H7 (cell line): ENCODE data around the gene KCNH8. TPM values are rescaled to one million over a fixed set of nuclear protein-coding genes. Genes with fewer than 3 reads are reported as not detected.

Source experiments
- DNase-seq: peaks from one replicate; pipeline ENCODE4 v3.0.0; 2012
- H3K27me3 ChIP-seq: 2 replicates; pipeline ENCODE4 v1.6.0; 2011; ENCODE audit warnings: mild to moderate bottlenecking, low read length; ENCODE audit not compliant: control insufficient read depth, insufficient read depth
- H3K36me3 ChIP-seq: replicated peaks from 2 replicates; pipeline ENCODE4 v1.5.1; 2011; ENCODE audit warnings: low read length; ENCODE audit not compliant: control insufficient read depth, insufficient read depth
- H3K4me3 ChIP-seq: 2 replicates; pipeline ENCODE4 v1.5.1; 2011; ENCODE audit warnings: low read depth, mild to moderate bottlenecking, control low read depth, low read length, moderate library complexity; ENCODE audit not compliant: insufficient read depth
- total RNA-seq: library from RNA; depleted of rRNA; stranded (reverse); fragments of >200 nt; shearing (Covaris generic); gene quantifications from 2 replicates; pipeline ENCODE4 v1.2.3, GENCODE V29; 2014

KCNH8 gene
- total RNA-seq, 1 experiment from 2014 or later: 0.55 TPM

DNA sequence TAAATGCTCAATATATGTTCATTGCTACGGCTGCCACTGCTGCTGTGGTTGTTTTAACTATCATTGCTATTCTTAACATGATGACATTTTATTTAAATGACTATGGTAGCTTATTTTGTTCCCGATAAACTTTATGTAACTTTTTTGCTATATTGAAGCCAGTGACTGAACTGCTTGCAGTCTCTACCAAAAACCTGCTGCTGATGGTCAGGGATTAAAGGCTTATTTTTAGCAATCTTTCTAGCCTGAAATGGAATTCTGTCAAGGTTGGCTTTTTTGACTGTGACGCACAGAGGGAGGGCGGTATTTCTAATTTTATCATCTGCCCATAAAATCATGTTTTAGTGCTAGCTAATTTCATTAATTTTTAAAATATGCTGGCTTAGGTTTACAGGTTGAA lies 271.8 kb downstream of the KCNH8 start:
- no peak for DNase-seq
- Histone ChIP-seq H3K4me3 (no peak overlapping the region), H3K36me3 (no peaks in the 10 kb centered on the region), H3K27me3 (no peaks in the 10 kb centered on the region)

DNA sequence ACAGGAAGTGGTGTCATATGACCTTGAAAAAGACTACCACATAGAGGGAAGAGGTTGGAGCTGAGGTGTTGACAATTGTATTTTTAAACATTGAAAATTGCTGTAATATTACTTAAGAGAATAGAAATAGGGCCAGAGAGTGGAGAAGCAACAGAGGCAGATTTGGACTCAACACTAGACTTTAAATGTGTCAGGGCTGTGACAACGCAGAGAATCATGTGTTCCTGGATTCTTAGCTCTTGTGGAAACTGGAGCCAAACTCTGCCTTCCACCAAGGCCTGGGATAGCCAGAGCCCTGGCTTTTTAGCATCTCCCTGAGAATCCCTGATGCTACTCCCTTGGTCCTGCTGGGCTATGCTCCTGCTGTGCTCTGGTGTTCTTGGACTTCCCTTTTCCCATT lies 277.5 kb downstream of the KCNH8 start:
- Histone ChIP-seq H3K4me3 (no peak overlapping the region), H3K27me3 (no peaks in the 10 kb centered on the region), H3K36me3 (no peaks in the 10 kb centered on the region)
- no peak for DNase-seq

DNA sequence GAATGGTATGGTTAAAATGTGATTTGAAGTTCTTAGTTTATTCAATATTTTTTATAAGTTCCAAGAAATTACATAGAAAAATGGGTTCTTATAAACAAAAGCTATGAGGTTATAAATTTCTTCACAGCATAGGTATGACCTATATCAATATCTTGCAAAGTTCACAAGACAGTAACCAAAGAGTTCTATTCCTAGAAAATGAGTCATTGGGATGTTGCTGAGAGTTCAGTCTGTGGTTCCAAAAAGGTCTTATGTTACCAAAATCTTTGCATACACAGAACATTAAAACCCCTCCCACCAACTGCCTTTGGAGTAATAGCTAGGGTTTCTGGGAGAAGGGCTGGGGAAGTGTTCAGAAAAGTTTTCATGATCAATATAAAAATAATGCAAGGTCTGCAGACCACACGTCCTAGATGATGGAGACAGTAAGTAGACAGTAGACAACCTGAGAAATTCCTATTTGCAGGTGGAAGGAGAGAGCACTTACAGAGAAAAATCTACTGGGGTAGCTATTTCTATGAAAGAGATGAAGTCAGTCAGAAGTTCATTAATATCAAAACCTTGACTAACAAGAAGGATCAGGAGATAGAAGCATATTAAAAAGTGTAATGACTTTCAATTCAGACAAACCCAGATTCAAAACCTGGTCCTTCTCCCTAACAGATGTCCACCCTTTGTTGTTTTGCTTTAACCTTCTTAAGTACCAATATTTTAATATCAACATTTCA lies 279.3 kb downstream of the KCNH8 start:
- Histone ChIP-seq H3K36me3 (no peaks in the 10 kb centered on the region), H3K4me3 (no peak overlapping the region), H3K27me3 (no peaks in the 10 kb centered on the region)
- no peak for DNase-seq

DNA sequence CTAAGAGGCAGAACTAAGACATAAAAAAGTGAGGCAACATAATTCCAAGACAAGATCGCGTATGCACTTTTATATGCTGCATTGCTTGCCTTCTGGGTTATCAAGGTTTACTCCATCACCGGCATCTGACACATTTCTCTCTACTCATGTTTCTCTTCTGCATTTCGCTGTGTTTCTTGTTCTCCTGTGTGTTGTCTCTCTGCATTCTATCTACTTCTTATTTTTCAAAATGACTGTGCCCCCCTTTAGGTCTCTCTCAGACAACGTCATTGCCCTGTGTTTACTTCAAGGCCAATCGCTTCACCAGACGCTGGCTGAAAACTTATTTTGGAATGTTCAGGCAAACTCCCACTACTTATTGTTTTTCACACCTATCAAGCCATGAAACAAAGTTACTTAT lies 280.4 kb downstream of the KCNH8 start:
- no peaks in the 10 kb centered on the region for H3K27me3 ChIP-seq
- H3K36me3 ChIP-seq: no peaks in the 10 kb centered on the region
- DNase-seq: no peak
- H3K4me3 ChIP-seq: no peak overlapping the region

DNA sequence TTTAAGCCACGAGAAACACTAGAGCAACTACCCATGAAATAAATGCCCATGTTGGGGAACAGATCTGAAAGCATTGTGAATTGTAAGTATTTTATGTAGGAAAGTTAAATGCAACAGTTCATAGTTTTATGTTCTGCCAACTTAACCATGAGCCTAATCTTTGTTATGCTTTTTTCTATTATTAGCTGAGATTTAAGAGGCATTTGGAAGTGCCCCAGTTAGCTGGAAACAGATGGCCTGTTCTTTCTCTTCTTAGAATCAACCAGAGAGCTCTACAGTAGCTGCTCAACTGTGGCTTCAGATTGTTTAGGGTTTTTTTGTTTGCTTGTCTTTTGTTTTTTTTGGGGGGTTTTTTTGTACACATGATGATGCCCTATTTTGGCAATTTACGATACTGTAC lies 284.4 kb downstream of the KCNH8 start:
- Histone ChIP-seq H3K4me3 (no peak overlapping the region), H3K36me3 (no peaks in the 10 kb centered on the region)
- DNase-seq: no peak

DNA sequence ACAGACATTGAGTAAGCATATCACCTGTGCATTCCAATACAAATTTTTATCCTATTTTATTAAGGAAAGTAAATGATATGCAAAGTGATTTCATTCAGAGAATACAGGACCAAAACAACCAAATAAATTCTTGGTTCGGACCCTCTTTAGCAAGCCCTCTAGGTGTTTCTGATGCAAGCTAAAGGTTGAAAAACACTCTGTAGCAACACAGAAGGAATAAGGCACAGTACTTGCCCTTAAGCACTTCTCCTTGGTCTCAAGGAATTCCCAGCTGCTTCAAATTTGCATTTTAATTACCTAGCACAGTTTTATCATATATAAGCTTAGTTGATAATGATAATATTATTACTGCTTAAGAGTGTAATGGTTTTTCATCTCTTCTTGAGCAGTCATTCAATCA lies 288.4 kb downstream of the KCNH8 start:
- no peak overlapping the region for H3K4me3 ChIP-seq
- H3K36me3 ChIP-seq: no peaks in the 10 kb centered on the region
- H3K27me3 ChIP-seq: no peaks in the 10 kb centered on the region
- DNase-seq: no peak

More for the DNA sequence above, 284.4 kb downstream of the KCNH8 start:
- no peaks in the 10 kb centered on the region for H3K27me3 ChIP-seq

DNA sequence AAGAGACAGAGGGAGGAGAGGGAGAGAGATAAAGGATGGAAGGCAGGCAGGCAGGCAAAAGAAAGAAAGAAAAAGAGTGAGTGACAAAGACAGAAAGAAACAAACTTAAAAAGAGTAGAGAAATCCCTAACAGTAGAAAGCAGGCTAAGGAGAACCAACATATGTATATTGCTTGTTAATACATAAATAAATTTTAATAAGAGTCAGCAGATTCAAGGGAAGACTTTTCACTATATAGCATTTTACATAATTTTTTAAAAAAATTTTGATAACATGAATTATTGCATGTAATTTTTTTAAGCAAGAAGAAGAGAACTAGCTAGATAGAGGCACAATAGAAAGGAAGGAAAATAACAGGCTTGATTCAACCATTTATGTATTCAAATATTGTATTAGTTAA lies 291.6 kb downstream of the KCNH8 start:
- H3K27me3 ChIP-seq: no peaks in the 10 kb centered on the region
- H3K36me3 ChIP-seq: no peaks in the 10 kb centered on the region
- DNase-seq: no peak
- no peak overlapping the region for H3K4me3 ChIP-seq

DNA sequence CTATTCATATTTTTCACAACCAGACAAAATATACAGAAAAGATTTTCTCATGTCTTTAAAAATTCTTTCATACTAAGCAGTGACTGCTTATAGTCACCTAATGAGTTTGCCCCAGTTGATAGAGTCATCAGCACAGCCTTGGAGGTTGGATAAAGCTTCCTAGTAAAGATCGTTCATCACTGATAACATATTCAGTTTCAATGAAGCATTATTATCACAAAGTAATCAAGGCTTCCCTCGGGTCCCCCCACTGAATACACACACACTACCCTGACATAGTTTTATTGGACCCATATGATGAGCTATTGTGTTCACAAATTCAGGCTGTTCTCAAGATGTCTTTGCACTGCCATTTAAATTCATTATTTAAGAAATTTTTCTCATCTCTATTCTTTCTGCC lies 297.8 kb downstream of the KCNH8 start:
- Histone ChIP-seq H3K36me3 (no peaks in the 10 kb centered on the region), H3K4me3 (no peak overlapping the region), H3K27me3 (no peaks in the 10 kb centered on the region)
- DNase-seq: no peak

DNA sequence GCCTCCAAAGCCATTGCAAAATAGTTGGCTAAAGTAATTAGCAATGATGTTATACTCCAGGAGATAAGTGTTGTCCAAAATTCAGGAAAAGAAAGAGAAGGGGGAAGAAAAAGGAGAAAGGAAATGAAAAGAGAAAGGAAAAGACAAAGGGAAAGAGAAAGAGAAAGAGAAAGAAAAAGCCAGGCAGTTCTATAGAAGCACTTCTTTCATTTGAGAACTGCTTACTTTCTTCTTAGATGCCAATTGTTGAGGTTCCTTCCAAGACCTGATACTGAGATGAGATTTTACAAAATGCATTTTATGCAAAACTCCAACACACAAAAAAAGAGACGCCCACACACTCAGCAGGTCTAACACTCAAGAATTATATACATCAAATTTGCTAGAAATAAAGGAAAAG lies 298.4 kb downstream of the KCNH8 start:
- Histone ChIP-seq H3K4me3 (no peak overlapping the region), H3K36me3 (no peaks in the 10 kb centered on the region), H3K27me3 (no peaks in the 10 kb centered on the region)
- DNase-seq: no peak

DNA sequence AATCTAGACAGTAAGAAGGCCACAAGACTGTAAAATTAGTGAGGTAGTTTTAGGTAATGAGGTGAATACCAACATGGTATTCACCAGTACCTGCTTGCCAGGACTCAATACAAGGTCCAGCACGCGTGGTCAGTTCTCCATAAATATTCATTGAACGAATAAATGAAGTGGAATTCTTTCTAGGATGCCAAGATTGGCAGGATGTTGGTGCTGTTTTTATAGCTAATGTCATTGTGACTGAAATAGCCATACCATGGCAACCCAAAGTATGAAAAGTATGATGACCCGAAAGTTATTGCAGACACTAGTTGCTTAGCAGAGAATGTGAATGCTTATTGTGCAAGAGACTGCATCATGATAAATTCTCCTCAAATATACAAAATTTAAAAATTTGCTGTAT lies 307.2 kb downstream of the KCNH8 start:
- Histone ChIP-seq H3K27me3 (no peaks in the 10 kb centered on the region), H3K36me3 (no peaks in the 10 kb centered on the region), H3K4me3 (no peak overlapping the region)
- no peak for DNase-seq

DNA sequence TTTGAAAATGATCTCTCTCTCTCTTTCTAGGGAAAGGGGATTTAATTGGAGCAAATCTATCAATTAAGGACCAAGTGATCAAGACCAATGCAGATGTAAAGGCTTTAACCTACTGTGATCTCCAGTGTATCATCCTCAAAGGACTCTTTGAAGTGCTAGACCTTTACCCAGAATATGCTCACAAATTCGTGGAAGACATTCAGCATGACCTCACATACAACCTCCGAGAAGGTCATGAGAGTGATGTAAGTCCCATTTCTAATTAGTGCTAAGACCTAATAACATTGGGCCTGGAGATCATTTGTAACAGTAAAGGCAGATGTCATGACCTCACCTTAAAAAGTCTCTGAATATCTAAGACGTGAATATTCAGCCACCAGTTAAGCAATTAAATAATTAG lies 308.4 kb downstream of the KCNH8 start:
- Histone ChIP-seq H3K36me3 (no peaks in the 10 kb centered on the region), H3K27me3 (no peaks in the 10 kb centered on the region), H3K4me3 (no peak overlapping the region)
- no peak for DNase-seq

DNA sequence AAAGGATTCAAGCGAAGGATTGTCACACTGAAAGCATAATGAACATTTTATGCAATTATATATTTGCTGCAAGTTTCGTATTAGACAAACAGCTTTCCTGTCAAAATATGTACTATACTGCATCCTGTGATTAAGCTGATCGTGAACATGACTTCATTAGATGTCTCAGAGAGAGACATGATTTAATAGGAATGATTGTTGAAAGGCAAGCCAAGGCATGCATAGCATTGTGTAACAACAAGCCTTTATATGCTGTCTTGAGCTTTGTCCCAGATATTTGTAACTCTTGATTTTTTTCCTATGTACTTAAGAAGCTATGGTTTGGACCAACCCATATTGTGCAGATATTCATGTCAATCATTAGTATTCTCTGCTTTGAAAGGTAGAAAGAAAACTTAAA lies 309.1 kb downstream of the KCNH8 start:
- no peaks in the 10 kb centered on the region for H3K36me3 ChIP-seq
- no peak for DNase-seq

DNA sequence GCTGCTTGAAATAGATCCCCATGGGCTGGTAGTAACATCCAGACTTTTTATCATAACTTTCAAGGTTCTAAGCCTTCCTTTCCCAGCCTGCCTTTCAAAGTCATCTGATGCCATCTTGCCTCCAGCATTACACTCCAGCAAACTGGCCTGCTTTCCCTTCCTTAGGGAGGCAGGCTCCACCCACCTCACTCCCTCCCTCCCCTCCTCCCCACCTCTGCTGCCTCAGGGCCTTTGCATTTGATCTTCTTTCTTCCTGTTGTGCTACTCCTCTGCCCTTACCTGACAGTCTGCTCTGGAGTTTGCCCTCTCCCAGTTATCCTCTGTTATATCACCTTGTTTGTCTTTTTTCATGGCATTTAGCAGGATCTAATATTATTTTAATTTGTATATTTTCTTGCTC lies 319.5 kb downstream of the KCNH8 start:
- no peak for DNase-seq
- H3K4me3 ChIP-seq: no peak overlapping the region

More for the DNA sequence above, 309.1 kb downstream of the KCNH8 start:
- Histone ChIP-seq H3K4me3 (no peak overlapping the region), H3K27me3 (no peaks in the 10 kb centered on the region)

DNA sequence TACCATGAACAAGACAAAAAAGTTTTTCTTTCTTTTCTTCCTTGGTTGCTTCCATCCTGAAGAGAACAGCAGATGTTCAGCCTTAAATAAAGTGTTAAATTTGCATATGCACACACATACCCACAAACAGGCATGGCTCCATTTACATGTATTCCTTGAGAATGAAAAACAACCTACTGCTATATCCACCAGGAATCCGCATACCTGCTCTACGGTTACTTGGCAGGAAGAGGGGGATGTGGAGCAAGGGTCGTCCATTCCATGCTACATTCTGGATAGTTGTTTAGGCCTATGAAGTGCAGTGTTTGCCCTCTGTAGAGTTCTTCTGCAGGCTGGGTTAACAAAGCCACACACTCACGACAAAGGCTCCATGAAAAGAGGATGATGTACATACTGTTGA lies 322.8 kb downstream of the KCNH8 start:
- DNase-seq: peak; percentile 2
- no peak overlapping the region for H3K4me3 ChIP-seq
- H3K27me3 ChIP-seq: no peaks in the 10 kb centered on the region
- H3K36me3 ChIP-seq: no peaks in the 10 kb centered on the region

More for the DNA sequence above, 319.5 kb downstream of the KCNH8 start:
- H3K36me3 ChIP-seq: no peaks in the 10 kb centered on the region
- no peaks in the 10 kb centered on the region for H3K27me3 ChIP-seq

DNA sequence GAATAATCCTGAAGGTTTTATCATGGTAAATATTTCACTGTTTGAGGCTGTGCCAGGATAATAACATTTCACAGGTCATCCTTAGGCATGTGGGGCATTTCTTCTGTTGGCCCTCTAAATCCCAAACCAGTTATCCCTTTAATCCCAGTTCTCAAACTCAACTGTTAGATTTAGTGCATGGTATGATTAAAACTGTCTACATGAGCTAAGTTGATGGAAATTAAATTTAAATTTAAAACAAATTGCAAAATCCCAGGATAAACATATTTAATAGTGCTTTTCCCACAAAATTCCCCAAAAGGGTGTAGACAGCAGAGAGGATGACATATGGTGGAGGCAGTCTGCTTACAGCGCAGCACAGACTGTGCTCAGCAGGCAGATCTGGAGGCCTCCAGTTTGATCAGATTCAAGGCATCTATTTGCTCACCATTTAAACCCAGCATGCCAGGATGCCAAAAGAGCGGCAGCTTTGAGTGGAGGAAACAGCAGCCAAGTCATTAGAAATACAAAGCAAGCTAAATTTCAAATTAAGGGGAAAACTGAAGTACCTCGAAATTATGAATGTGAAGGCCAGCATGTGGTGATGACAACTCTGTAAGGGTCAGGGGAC lies 325.8 kb downstream of the KCNH8 start:
- Histone ChIP-seq H3K27me3 (no peaks in the 10 kb centered on the region), H3K36me3 (no peaks in the 10 kb centered on the region), H3K4me3 (no peak overlapping the region)
- peak; percentile 8 for DNase-seq
